Measurements from ENCODE around the gene GOLGA6B.
"Not testable (repeated sequence)": the region's sequence is repeated elsewhere in the genome, so short reads cannot be mapped to it uniquely, and the experiment has no call there.

GOLGA6B gene

DNA sequence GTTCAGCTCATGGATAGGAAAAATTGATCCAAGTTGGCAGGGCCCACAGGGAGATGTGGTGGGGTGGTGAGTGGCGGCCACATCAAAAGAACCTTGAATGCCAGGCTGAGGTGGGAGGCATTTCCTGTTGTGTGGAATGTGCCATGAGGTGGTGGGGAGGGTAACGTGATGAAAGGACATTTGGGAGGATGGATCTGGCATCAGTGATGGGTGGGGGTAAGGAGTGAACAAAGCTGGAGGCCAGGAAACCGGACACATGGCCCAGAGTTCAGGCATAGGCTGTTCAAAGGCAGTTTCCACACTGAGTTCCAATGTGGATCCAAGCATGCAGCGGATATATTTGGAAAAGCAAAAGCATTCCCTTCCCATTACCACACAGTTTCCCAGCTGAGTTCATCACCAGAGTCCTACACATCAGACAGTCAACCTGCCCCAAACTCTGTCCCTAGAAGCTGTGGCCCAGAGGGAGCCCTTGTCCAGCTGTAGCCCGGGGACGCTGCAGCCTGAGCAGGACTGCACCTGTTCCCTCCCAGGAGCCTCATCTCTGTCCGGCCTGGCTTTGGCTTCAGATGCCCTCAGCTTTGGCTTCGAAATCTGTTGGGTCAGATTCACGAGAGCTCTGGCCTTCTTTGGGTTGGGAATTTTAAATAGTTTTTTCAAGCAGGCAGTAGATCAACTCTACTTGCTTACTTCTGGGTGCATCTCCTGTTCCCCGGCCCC, 37.8 kb upstream of the GOLGA6B start:
- H3K9me3 ChIP-seq (ENCODE audit: severe bottlenecking), result no peaks in the 10 kb centered on the region
- no peak for DNase-seq
- H3K36me3 ChIP-seq, result no peaks in the 10 kb centered on the region
- TF ChIP-seq, protein P1, sequence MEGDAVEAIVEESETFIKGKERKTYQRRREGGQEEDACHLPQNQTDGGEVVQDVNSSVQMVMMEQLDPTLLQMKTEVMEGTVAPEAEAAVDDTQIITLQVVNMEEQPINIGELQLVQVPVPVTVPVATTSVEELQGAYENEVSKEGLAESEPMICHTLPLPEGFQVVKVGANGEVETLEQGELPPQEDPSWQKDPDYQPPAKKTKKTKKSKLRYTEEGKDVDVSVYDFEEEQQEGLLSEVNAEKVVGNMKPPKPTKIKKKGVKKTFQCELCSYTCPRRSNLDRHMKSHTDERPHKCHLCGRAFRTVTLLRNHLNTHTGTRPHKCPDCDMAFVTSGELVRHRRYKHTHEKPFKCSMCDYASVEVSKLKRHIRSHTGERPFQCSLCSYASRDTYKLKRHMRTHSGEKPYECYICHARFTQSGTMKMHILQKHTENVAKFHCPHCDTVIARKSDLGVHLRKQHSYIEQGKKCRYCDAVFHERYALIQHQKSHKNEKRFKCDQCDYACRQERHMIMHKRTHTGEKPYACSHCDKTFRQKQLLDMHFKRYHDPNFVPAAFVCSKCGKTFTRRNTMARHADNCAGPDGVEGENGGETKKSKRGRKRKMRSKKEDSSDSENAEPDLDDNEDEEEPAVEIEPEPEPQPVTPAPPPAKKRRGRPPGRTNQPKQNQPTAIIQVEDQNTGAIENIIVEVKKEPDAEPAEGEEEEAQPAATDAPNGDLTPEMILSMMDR (IDR thresholded peaks at IDR 0.05; ENCODE audit: low read depth, low read length), result no peak
- H3K27ac ChIP-seq, result no peak overlapping the region
- no peak overlapping the region for H3K4me3 ChIP-seq (ENCODE audit: low read depth, low read length)
- no peaks in the 10 kb centered on the region for H3K27me3 ChIP-seq (ENCODE audit: insufficient read depth, low read depth, severe bottlenecking)

DNA sequence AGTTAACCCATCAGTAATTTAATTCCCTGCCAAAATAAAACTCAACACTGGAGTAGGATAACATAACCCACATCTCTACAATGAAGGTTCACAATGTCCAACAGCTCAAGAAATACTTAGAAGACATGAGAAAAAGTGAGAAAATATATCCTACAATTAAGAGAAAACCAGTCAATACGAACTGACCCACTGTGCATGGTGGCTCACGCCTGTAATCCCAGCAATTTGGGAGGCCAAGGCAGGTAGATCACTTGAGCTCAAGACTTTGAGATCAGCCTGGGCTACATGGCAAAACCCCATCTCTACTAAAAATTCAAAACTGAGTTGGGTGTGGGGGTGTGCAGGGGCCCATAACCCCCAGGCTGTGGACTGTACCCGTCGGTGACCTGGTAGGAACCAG, 30.6 kb upstream of the GOLGA6B start:
- not testable (repeated sequence) for H3K36me3 ChIP-seq; H3K27me3 ChIP-seq (ENCODE audit: insufficient read depth, low read depth, severe bottlenecking); H3K9me3 ChIP-seq (ENCODE audit: severe bottlenecking); H3K4me3 ChIP-seq (ENCODE audit: low read depth, low read length); DNase-seq; H3K27ac ChIP-seq

DNA sequence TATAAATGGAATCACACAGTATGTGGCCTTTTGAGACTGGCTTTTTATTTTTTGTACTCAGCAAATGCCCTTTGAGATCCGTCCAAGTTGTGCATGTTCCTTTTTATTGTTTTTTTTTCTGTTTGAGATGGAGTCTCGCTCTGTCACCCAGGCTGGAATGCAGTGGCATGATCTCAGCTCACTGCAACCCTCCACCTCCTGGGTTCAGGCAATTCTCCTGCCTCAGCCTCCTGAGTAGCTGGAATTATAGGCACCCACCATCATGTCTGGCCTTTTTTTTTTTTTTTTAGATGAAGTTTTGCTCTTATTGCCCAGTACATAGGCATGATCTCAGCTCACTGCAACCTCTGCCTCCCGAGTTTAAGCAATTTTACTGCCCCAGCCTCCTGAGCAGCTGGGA, 28.3 kb upstream of the GOLGA6B start:
- not testable (repeated sequence) for H3K9me3 ChIP-seq (ENCODE audit: severe bottlenecking); DNase-seq; H3K27ac ChIP-seq

DNA sequence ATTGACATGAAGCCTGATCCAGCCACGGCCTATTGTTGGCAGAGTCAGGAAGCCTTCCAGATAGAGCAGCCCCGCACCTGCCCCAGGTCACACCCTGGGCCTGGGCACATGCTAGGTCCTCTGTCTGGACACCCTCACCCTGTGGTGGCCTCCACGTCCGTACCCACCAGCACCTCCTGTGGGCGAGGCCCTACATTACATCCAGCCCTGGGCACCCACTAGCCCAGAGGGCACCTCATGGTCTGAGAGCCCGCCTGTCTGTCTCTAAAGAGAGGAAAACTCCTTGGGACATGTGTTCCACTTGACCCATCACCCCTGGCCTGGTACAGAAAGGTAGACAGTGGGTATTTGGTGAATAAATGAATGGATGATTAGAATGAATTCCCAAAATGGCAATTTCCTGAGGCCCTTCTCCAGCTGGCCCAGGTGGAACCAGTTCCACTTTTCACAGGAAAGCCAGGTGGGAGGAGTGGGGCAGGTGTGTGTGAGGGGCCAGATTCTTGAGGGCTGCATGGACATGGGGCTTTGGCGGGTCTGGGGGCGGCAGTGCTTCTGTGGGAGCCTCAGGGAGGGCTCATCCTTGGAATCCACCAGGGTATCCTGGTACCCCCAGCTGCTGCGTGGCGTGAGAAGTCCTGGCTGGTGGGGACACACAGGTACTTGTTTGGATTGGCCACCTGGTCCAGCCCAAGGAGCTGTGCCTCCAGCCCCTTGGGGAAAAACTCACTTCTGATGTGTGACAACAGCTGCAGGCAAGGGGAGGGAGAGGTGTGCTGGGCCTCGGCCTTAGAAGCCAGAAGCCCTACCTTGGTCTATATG, 26.0 kb upstream of the GOLGA6B start:
- H3K9me3 ChIP-seq (ENCODE audit: severe bottlenecking); H3K4me3 ChIP-seq (ENCODE audit: low read depth, low read length); H3K27me3 ChIP-seq (ENCODE audit: insufficient read depth, low read depth, severe bottlenecking); H3K27ac ChIP-seq; H3K36me3 ChIP-seq: not testable (repeated sequence)
- TF ChIP-seq, protein P1 (IDR thresholded peaks at IDR 0.05; ENCODE audit: low read depth, low read length), result peak; percentile 31; the same call in 1 of the 2 replicates
- DNase-seq, result peak; percentile 40

More for the DNA sequence above, 28.3 kb upstream of the GOLGA6B start:
- H3K36me3 ChIP-seq; H3K27me3 ChIP-seq (ENCODE audit: insufficient read depth, low read depth, severe bottlenecking); H3K4me3 ChIP-seq (ENCODE audit: low read depth, low read length): not testable (repeated sequence)

DNA sequence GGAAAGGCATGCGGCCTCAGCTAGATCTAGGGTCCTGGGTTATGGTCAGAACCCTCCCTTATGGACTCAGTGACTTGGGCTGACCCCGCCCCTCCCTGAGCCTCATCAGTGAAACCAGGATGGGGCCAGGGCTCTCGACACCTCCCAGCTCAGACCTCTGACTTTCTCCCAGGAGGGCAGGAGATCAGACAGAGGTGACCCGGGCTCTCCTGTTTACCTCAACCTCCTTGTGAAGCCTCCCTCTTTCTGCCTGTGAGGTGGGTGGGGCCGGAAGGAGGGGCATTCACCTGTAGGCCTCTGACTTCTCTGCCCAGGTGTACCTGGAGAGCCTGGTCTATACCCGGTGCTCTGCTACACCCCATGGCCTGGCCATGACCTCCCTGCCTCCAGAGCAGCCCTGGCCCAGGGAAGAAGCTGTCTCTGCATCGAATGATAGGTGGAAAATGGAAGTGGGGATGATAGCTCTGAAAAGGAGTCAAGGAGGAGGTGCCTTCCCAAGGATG, 25.4 kb upstream of the GOLGA6B start:
- H3K36me3 ChIP-seq; H3K4me3 ChIP-seq (ENCODE audit: low read depth, low read length); DNase-seq; H3K9me3 ChIP-seq (ENCODE audit: severe bottlenecking); H3K27ac ChIP-seq; H3K27me3 ChIP-seq (ENCODE audit: insufficient read depth, low read depth, severe bottlenecking): not testable (repeated sequence)

DNA sequence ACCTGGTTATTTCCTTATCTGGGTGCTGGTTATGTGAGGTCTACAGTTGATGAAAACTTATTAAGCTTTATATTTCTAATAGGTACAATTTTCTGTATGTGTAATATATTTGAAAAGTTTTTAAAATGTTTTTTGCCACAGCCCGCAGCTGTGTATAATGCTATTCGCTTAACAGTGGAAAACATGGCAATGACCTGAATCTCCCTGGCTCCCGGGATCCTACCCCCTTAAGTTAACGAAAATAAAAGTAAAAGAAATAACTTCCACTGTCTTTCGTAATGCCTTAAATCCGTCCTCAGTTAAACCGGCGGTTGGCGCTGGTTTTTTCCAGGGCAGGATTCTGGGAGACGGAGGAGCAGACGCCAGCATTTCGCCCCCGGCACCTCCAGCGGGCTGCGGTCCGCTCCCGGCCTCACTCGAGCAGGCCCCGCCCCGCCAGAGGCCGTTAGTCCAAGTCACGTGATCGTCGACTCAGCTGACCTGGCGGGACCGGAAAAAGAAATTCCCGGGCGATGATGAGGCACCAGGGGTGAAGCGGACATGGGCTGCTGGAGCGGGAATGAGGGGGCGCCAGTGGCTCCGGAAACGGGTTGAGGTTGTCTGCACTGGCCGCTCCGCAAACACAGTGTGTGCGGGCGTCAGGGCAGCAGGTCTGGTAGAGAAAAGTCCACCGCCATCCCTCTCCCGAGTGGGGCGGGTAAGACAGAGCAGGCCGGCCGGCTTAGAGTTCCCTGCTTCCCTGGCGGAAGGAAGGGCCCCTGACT, 17.8 kb upstream of the GOLGA6B start:
- not testable (repeated sequence) for H3K27ac ChIP-seq; H3K9me3 ChIP-seq (ENCODE audit: severe bottlenecking); H3K36me3 ChIP-seq; H3K27me3 ChIP-seq (ENCODE audit: insufficient read depth, low read depth, severe bottlenecking)
- DNase-seq, result peak; percentile 78
- H3K4me3 ChIP-seq (ENCODE audit: low read depth, low read length), result peak overlapping the region; percentile 44

DNA sequence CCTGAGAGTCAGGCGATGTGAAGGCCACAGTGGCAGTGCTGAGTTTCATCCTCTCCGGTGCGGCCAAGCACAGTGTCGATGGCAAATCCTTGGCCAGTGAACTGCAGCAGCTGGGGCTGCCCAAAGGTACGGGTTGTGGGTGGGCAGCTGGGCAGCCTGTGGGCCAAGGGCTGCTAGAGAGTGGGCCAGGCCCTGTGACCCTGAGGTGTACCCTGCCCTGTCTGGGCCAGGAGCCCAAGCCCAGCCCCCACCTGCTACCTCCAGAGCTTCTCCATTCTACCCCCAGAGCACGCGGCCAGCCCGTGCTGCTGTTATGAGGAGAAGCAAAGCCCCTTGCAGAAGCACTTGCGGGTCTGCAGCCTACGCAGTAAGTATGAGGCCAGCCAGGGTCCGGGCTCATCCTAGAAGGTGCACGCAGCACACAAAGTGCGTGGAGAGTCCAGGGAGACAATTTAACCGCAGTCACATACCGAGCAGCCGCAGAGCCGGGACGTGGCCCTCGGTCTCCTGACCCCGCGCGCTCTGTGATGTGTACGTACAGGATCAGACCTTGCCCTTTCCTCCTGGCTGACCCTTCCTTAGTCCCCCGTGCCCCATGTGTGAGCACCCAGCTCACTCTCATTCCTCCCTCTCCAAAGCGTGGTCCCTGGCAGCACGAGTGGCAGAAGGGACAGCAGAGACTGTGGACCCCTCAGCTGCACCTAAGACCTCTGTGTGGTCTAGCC, 14.6 kb upstream of the GOLGA6B start:
- not testable (repeated sequence) for H3K9me3 ChIP-seq (ENCODE audit: severe bottlenecking); H3K27ac ChIP-seq; H3K36me3 ChIP-seq; H3K27me3 ChIP-seq (ENCODE audit: insufficient read depth, low read depth, severe bottlenecking); H3K4me3 ChIP-seq (ENCODE audit: low read depth, low read length); DNase-seq

DNA sequence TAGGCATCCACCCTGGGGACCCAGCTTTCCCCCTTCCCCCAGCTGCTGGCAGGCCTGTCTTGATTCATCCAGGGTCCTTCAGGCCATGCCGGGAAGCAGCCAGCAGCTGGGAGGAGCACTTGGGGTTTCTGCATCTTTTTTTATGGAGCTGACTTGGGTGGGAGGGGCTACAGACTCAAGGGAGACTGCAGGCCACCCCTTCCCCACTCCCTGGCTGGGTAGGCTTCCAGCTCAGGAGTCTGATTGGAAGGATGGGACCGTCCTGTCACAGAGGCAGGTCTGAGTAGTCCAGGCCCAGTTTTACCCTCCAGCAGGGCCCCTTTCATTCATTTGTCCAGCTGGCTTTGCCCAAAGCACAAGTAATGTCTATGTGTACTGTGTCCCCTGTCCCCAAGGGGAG, 12.2 kb upstream of the GOLGA6B start:
- not testable (repeated sequence) for H3K27ac ChIP-seq

DNA sequence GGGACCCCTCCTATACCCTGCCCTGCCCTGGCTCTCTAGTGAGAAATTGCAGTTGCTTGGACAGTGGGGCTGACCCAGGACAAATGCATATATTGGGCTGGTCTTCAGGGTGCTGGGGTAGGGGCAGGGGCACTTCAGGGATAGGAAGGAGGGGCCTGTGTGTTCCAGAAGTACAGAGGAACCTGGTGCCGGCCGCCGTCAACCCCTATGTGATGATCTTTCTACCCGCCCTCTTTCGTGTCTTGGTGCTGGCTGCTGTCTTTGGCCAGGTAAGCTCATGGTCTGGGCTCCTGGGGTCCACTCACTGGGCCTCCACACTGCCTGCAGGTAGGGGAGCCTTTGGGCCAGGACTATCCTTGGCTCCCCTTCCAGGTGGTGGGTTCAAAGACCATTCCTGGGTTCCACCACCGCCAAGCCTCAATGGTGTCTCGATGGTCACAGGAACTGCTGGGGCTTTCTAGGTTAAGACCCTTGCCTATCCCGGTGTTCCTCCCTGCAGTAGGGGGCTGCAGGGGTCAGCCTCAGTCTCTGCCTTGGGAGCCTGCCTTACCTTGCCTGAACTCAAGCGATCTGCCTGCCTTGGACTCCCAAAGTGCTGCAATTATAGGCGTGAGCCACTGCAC, 5.8 kb upstream of the GOLGA6B start:
- DNase-seq; H3K36me3 ChIP-seq; H3K27ac ChIP-seq; H3K9me3 ChIP-seq (ENCODE audit: severe bottlenecking); H3K27me3 ChIP-seq (ENCODE audit: insufficient read depth, low read depth, severe bottlenecking); H3K4me3 ChIP-seq (ENCODE audit: low read depth, low read length): not testable (repeated sequence)

More for the DNA sequence above, 12.2 kb upstream of the GOLGA6B start:
- H3K9me3 ChIP-seq (ENCODE audit: severe bottlenecking); H3K36me3 ChIP-seq; H3K4me3 ChIP-seq (ENCODE audit: low read depth, low read length); DNase-seq; H3K27me3 ChIP-seq (ENCODE audit: insufficient read depth, low read depth, severe bottlenecking): not testable (repeated sequence)

DNA sequence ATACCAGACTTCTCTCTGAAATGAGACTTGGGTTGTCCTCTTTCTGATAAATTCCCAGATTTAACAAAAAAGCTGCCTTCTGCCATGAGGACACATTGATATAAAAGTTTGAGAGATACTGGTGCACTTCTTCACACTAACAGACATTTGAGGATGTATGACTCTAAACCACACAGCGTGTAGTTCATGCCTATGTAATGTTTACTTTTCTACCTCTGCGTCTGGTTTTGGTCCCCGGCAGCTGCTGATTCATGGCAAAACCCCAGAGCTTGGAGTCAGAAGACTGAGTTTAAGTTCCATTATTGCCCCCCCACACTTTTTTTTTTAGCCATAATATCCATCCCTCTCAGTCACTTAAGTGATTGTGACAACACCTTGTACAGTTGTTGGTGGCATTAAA, 1.5 kb downstream of the GOLGA6B start:
- H3K9me3 ChIP-seq (ENCODE audit: severe bottlenecking); H3K36me3 ChIP-seq; DNase-seq; H3K27ac ChIP-seq; H3K4me3 ChIP-seq (ENCODE audit: low read depth, low read length); H3K27me3 ChIP-seq (ENCODE audit: insufficient read depth, low read depth, severe bottlenecking): not testable (repeated sequence)

DNA sequence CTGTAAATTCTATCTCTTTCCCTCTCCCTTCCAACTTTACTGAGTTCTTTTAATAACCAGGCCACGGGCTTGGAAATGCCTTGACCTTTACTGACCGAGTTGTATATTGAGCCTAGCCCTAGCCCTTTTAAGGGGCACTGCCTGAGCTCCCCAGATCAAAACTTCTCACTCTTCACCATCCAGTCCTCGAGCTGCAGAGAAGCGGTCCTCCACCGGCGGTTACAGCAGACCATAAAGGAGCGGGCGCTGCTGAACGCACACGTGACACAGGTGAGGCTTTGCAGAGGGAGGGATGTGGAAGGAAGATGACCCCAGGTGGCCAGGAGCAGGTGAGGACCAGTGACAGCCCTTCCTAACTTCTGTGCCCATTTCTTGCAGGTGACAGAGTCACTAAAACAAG, 6.6 kb downstream of the GOLGA6B start:
- H3K4me3 ChIP-seq (ENCODE audit: low read depth, low read length); H3K27me3 ChIP-seq (ENCODE audit: insufficient read depth, low read depth, severe bottlenecking); H3K9me3 ChIP-seq (ENCODE audit: severe bottlenecking); H3K36me3 ChIP-seq; DNase-seq; H3K27ac ChIP-seq: not testable (repeated sequence)

Data from WERI-Rb-1 (cell line).